Colonic mucosa (tissue), 4 donors: ENCODE measurements around the gene WASF2. TPM values are rescaled to one million over a fixed set of nuclear protein-coding genes. Genes with fewer than 3 reads are reported as not detected.

Experiments used
- DNase-seq: peaks from one replicate; pipeline ENCODE4 v3.0.0-alpha.2; 2020
- H3K27ac ChIP-seq: fragments of 200-600 bp; one replicate; pipeline ENCODE4 v1.8.0; 2021
- H3K27me3 ChIP-seq: fragments of 200-600 bp; one replicate; pipeline ENCODE4 v1.8.0; 2021
- H3K36me3 ChIP-seq: fragments of 200-600 bp; one replicate; pipeline ENCODE4 v1.8.0; 2021
- H3K4me1 ChIP-seq: fragments of 200-600 bp; one replicate; pipeline ENCODE4 v1.8.0; 2021; ENCODE audit warnings: mild to moderate bottlenecking
- H3K4me3 ChIP-seq: fragments of 200-600 bp; one replicate; pipeline ENCODE4 v1.8.0; 2021
- H3K9ac ChIP-seq, 2 donors: one replicate each; pipeline ENCODE4 v1.7.0; 2013; ENCODE audit warnings: control low read depth in 2 of 2, low read depth in 2 of 2, low read length in 2 of 2
- H3K9me3 ChIP-seq: fragments of 200-600 bp; one replicate; pipeline ENCODE4 v1.8.0; 2021
- intact Hi-C: fragments of 100-400 bp; cut with DNase I; formaldehyde crosslinking; loops from one replicate; pipeline ENCODE4 v1.14.1; 2022
- total RNA-seq, 2 donors: library from RNA; stranded (reverse); fragmentation: NEBNext Ultra II Directional in 1 of 2; extraction: Animal tissue kit (Norgen Biotek cat#: 25700) in 1 of 2; gene quantifications; one replicate each; pipeline ENCODE4 v1.2.1, GENCODE V29; 2021
- TF ChIP-seq, protein P1 (sequence below): fragments of 200-600 bp; IDR thresholded peaks from one replicate; pipeline ENCODE4 v1.8.0; 2022; ENCODE audit warnings: antibody characterized with exemption, mild to moderate bottlenecking
- donor health status: healthy.
- donor health status: DM: no; HTN: no; CAD: no.
- donor health status: DM: no; HTN: no; CAD: no.

WASF2 gene
- total RNA-seq, 2 donors from 2014 or later, result 120 to 168 TPM

DNA sequence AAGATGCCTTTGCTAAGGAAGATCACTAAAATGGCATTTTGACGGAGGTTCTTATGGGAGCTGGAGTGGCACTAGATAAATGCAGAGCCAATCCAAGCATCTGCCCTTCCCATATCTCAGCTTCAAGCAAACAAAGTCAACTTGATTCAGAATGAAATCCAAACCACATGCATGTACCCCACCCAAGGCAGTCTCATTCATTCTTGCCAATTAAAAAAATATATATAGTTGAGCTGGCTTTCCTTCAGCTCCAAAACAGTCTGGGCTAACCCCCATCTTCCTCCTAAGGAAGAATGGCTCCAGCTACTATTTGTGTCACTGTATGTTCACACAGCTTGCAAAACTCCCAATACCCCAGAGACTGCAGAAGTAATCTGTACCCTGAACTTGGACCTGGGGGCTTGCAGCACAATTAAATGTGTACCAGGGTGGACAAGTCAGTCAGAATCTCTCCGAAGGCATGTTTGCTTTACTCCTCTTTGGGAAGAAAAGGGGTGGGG lies 62.1 kb downstream of the WASF2 start:
- Histone ChIP-seq H3K4me1 (no peaks in the 10 kb centered on the region), H3K27me3 (no peaks in the 10 kb centered on the region), H3K4me3 (no peak overlapping the region), H3K9ac (no peak overlapping the region), H3K9me3 (no peaks in the 10 kb centered on the region), H3K36me3 (no peaks in the 10 kb centered on the region), H3K27ac (no peak overlapping the region)
- DNase-seq, result no peak
- intact Hi-C loops, result no loop called here
- TF ChIP-seq, protein P1, sequence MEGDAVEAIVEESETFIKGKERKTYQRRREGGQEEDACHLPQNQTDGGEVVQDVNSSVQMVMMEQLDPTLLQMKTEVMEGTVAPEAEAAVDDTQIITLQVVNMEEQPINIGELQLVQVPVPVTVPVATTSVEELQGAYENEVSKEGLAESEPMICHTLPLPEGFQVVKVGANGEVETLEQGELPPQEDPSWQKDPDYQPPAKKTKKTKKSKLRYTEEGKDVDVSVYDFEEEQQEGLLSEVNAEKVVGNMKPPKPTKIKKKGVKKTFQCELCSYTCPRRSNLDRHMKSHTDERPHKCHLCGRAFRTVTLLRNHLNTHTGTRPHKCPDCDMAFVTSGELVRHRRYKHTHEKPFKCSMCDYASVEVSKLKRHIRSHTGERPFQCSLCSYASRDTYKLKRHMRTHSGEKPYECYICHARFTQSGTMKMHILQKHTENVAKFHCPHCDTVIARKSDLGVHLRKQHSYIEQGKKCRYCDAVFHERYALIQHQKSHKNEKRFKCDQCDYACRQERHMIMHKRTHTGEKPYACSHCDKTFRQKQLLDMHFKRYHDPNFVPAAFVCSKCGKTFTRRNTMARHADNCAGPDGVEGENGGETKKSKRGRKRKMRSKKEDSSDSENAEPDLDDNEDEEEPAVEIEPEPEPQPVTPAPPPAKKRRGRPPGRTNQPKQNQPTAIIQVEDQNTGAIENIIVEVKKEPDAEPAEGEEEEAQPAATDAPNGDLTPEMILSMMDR, result no peak

DNA sequence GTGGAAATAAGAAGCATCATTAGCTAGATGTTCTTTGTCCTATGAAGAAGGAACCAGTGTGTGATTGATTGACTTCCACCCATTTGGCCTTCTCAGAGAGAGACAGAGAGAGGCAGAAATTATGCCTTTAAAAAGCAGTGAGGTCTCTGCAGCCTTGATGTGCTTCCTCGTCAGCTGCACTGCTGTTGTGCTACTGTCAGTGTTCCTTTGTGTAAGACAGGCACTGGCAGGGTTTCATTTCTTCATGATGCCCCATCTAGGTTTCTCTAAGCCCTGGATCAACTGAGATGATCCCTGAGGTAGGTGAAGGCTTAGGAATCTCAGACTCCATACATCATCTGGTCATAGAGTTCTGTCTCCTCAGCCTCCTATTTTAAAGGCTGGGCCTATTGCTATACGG lies 62.6 kb downstream of the WASF2 start:
- Histone ChIP-seq H3K27ac (no peak overlapping the region), H3K9me3 (no peaks in the 10 kb centered on the region), H3K4me1 (no peaks in the 10 kb centered on the region), H3K36me3 (no peaks in the 10 kb centered on the region), H3K9ac (no peak overlapping the region), H3K27me3 (no peaks in the 10 kb centered on the region), H3K4me3 (no peak overlapping the region)
- TF ChIP-seq, protein P1, result no peak
- intact Hi-C loops, result no loop called here
- no peak for DNase-seq

DNA sequence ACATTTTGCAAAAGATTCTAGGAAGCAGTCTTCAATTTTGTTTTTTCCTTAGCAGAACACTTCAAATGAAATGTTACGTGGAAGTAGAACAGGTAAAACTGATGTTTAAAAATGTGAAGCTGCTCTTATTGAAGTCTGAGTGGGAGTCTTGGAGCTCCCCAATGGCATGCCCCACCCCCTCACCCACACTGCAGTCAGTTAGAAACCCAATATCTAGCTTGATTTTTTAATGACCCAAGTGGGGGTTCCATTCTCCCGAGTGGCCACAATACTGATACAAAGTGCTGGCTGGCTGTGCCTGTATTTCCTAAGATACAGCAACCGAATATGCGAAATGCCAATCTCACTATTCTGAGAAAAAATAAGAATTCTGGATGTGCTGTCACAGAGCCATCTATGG lies 66.3 kb downstream of the WASF2 start:
- H3K4me3 ChIP-seq, result no peak overlapping the region

DNA sequence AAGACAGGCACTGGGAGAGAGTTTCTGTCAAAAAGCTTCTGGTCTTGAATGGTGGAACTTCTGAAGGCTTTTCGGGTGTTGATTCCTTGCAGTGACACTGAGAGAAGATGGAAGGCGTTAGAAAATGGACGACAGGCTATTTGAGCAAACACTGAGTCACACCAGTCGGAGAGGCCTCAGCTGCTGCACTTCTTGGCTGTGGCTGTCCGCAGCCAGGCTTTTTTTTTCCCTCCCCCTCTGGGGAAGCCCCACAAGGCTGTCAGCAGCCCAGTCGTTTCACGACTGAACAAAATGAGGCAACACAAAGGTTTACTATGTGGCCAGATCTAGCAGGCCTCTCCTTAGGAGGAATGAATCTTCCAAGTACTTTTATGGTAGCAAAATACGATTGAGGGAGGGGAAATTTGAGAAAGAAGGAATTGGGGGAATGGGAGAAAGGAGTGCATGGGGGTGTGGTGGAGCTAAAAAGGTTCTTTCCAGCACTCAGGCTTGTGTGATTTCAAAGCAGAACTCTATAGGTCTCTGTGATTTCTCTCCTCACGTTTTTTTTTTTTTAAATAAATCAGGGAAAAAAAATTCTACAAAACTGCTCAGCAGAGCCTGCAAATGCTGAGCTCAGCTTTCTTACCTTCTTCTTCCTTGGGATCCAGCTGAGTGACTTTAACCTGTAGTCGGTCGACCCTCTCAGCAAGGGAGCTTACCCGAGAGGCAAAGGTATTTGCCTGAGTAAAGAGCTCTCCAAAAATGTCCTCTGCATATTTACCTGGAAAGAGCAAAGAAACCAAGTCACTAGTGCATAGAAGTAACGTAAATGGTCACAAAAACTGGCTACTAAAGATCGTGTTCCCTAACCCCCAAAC lies 71.4 kb downstream of the WASF2 start:
- H3K4me3 ChIP-seq, result no peak overlapping the region
- intact Hi-C loops, result loop anchor here (5.0 kb wide), 2 partner anchors 54 to 189 kb away; no protein-coding TSS in a partner anchor
- peak overlapping the region; percentile 34 for H3K27ac ChIP-seq
- no peaks in the 10 kb centered on the region for H3K27me3 ChIP-seq
- peak; percentile 60 for DNase-seq
- H3K9ac ChIP-seq, result no peak overlapping the region
- no peaks in the 10 kb centered on the region for H3K4me1 ChIP-seq
- no peaks in the 10 kb centered on the region for H3K9me3 ChIP-seq
- TF ChIP-seq, protein P1, result no peak
- H3K36me3 ChIP-seq, result peaks cover 4% of the 10 kb centered on the region

More for the DNA sequence above, 66.3 kb downstream of the WASF2 start:
- TF ChIP-seq, protein P1, result no peak
- no peak overlapping the region for H3K27ac ChIP-seq
- no peaks in the 10 kb centered on the region for H3K4me1 ChIP-seq
- H3K36me3 ChIP-seq, result no peaks in the 10 kb centered on the region
- no peaks in the 10 kb centered on the region for H3K27me3 ChIP-seq
- no peak for DNase-seq
- H3K9ac ChIP-seq, result no peak overlapping the region
- H3K9me3 ChIP-seq, result no peaks in the 10 kb centered on the region
- intact Hi-C loops, result no loop called here

DNA sequence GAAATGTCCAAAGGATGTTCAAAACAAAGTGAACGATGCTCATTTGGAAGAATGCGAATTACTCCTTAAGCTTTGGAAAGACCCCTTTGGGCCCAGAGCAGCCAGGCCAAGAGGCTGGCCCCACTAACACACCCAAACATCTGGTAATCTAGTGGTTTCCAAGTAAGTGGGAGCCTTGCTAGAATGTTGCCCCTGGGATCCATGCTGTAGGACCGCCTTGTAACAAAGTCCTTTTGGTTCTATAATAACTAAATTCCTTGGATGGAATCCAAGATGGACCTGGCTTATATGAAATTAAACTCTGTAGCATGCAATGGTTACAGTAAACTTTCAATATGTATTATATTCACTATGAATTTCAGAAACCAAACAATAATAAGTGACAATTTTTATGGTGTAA lies 72.3 kb downstream of the WASF2 start:
- H3K4me3 ChIP-seq, result no peak overlapping the region
- intact Hi-C loops, result loop anchor here (5.0 kb wide), 2 partner anchors 55 to 190 kb away; no protein-coding TSS in a partner anchor
- H3K9ac ChIP-seq, result no peak overlapping the region
- TF ChIP-seq, protein P1, result no peak
- peak overlapping the region; percentile 34 for H3K27ac ChIP-seq
- DNase-seq, result no peak
- H3K9me3 ChIP-seq, result no peaks in the 10 kb centered on the region
- H3K4me1 ChIP-seq, result no peaks in the 10 kb centered on the region
- peaks cover 8% of the 10 kb centered on the region for H3K36me3 ChIP-seq
- H3K27me3 ChIP-seq, result no peaks in the 10 kb centered on the region
